MM.1S (cell line): ENCODE data around the gene ATP10B.

Experiments
- DNase-seq: peaks from one replicate; pipeline ENCODE4 v3.0.0-alpha.2; 2015
- H2AFZ ChIP-seq: fragments of 300-600 bp; sonication (generic); 2 replicates; pipeline ENCODE4 v1.6.0; 2016; ENCODE audit warnings: antibody characterized with exemption, low read length
- H3F3A ChIP-seq: fragments of 300-600 bp; sonication (generic); 2 replicates; pipeline ENCODE4 v1.6.1; 2016; ENCODE audit warnings: mild to moderate bottlenecking, antibody characterized with exemption, low read length, moderate library complexity, mixed read lengths; ENCODE audit not compliant: insufficient read depth
- H3K27ac ChIP-seq: fragments of 300-600 bp; sonication (generic); 2 replicates; pipeline ENCODE4 v1.5.1; 2016; ENCODE audit warnings: mild to moderate bottlenecking, low read length
- H3K27me3 ChIP-seq: fragments of 300-600 bp; sonication (generic); replicated peaks from 2 replicates; pipeline ENCODE4 v1.6.0; 2016; ENCODE audit warnings: low read length; ENCODE audit not compliant: insufficient read depth
- H3K36me3 ChIP-seq: fragments of 300-600 bp; sonication (generic); replicated peaks from 2 replicates; pipeline ENCODE4 v1.6.1; 2016; ENCODE audit warnings: mild to moderate bottlenecking, low read length, mixed read lengths; ENCODE audit not compliant: insufficient read depth
- H3K4me1 ChIP-seq: fragments of 300-600 bp; sonication (generic); 2 replicates; pipeline ENCODE4 v1.6.1; 2016; ENCODE audit warnings: low read length, mixed read lengths
- H3K4me2 ChIP-seq: fragments of 300-600 bp; sonication (generic); 2 replicates; pipeline ENCODE4 v1.6.0; 2016; ENCODE audit warnings: low read depth, low read length
- H3K4me3 ChIP-seq: fragments of 300-600 bp; sonication (generic); 2 replicates; pipeline ENCODE4 v1.5.1; 2016; ENCODE audit warnings: low read length, mixed read lengths
- H3K79me2 ChIP-seq: fragments of 300-600 bp; sonication (generic); 2 replicates; pipeline ENCODE4 v1.6.1; 2016; ENCODE audit warnings: mixed run types, low read length, mixed read lengths
- H3K9ac ChIP-seq: fragments of 300-600 bp; sonication (generic); 2 replicates; pipeline ENCODE4 v1.6.1; 2016; ENCODE audit warnings: low read length, mixed read lengths
- H3K9me2 ChIP-seq: fragments of 300-600 bp; sonication (generic); replicated peaks from 2 replicates; pipeline ENCODE4 v1.6.1; 2016; ENCODE audit warnings: mild to moderate bottlenecking, low read length, mixed read lengths; ENCODE audit not compliant: insufficient read depth
- H3K9me3 ChIP-seq: fragments of 300-600 bp; sonication (generic); replicated peaks from 2 replicates; pipeline ENCODE4 v1.6.1; 2016; ENCODE audit warnings: mild to moderate bottlenecking, low read length, mixed read lengths; ENCODE audit not compliant: insufficient read depth
- H4K20me1 ChIP-seq: fragments of 300-600 bp; sonication (generic); 2 replicates; pipeline ENCODE4 v1.6.1; 2016; ENCODE audit warnings: mild to moderate bottlenecking, low read length, moderate library complexity, mixed read lengths; ENCODE audit not compliant: insufficient read depth
- CTCF ChIP-seq: fragments of 300-600 bp; sonication (generic); IDR thresholded peaks from 2 replicates; pipeline ENCODE4 v1.5.1; 2016; ENCODE audit warnings: antibody characterized with exemption, low read length, mixed read lengths
- EZH2 ChIP-seq: fragments of 300-600 bp; sonication (generic); optimal IDR thresholded peaks from 2 replicates; pipeline ENCODE3; 2017; ENCODE audit warnings: low read depth, mild to moderate bottlenecking, antibody characterized with exemption, low read length, mixed read lengths
- EZH2phosphoT487 ChIP-seq: fragments of 300-600 bp; sonication (generic); IDR thresholded peaks from 2 replicates; pipeline ENCODE4 v1.6.1; 2018; ENCODE audit warnings: antibody characterized with exemption, low read length

The ATP10B gene

GRCh38 chr5:160550075-160550474 is 301.9 kb downstream of the ATP10B start:
- no peak for TF ChIP-seq EZH2
- TF ChIP-seq CTCF = no peak
- TF ChIP-seq EZH2phosphoT487 = no peak
- no peak overlapping the region for H3K27ac ChIP-seq
- peak; percentile 24 for DNase-seq
- H3K9me3 ChIP-seq = no peaks in the 10 kb centered on the region
- no peak overlapping the region for H3K4me3 ChIP-seq
- 0 out of 2 replicates have a peak overlapping the region, but pooled peaks have one; percentile 8 for H3K4me2 ChIP-seq
- no peak overlapping the region for H2AFZ ChIP-seq
- H4K20me1 ChIP-seq = no peaks in the 10 kb centered on the region
- no peaks in the 10 kb centered on the region for H3K79me2 ChIP-seq
- no peak overlapping the region for H3K9ac ChIP-seq
- H3F3A ChIP-seq = no peaks in the 10 kb centered on the region
- H3K36me3 ChIP-seq = no peaks in the 10 kb centered on the region
- no peaks in the 10 kb centered on the region for H3K27me3 ChIP-seq
- peaks cover 4% of the 10 kb centered on the region; the same call in 1 of the 2 replicates for H3K4me1 ChIP-seq
- no peaks in the 10 kb centered on the region for H3K9me2 ChIP-seq

- no peaks in the 10 kb centered on the region for H3K27me3 ChIP-seq
- H3K4me2 ChIP-seq = no peak overlapping the region
- H2AFZ ChIP-seq = no peak overlapping the region
- H3F3A ChIP-seq = no peaks in the 10 kb centered on the region
- no peaks in the 10 kb centered on the region for H3K79me2 ChIP-seq
- H4K20me1 ChIP-seq = no peaks in the 10 kb centered on the region
- no peak for TF ChIP-seq EZH2
- no peak for TF ChIP-seq CTCF
- no peak for TF ChIP-seq EZH2phosphoT487
- no peak overlapping the region for H3K9ac ChIP-seq
- no peaks in the 10 kb centered on the region for H3K9me3 ChIP-seq
- H3K36me3 ChIP-seq = no peaks in the 10 kb centered on the region
- no peak overlapping the region for H3K4me3 ChIP-seq
- no peak overlapping the region for H3K27ac ChIP-seq
- DNase-seq = no peak
- H3K4me1 ChIP-seq = peaks cover 4% of the 10 kb centered on the region; the same call in 1 of the 2 replicates
- H3K9me2 ChIP-seq = no peaks in the 10 kb centered on the region
These were observed 302.9 kb downstream of the ATP10B start for GRCh38 chr5:160548949-160549645.

GRCh38 chr5:160547872-160548271 is 304.1 kb downstream of the ATP10B start:
- H3K4me1 ChIP-seq = peaks cover 4% of the 10 kb centered on the region; the same call in 1 of the 2 replicates
- H3K4me3 ChIP-seq = no peak overlapping the region
- H2AFZ ChIP-seq = no peak overlapping the region
- H3K9ac ChIP-seq = no peak overlapping the region
- no peaks in the 10 kb centered on the region for H3K9me3 ChIP-seq
- no peak overlapping the region for H3K4me2 ChIP-seq
- no peaks in the 10 kb centered on the region for H3K9me2 ChIP-seq
- DNase-seq = no peak
- no peaks in the 10 kb centered on the region for H3K36me3 ChIP-seq
- no peaks in the 10 kb centered on the region for H3K79me2 ChIP-seq
- TF ChIP-seq CTCF = no peak
- no peak for TF ChIP-seq EZH2
- no peak for TF ChIP-seq EZH2phosphoT487
- H4K20me1 ChIP-seq = no peaks in the 10 kb centered on the region
- no peak overlapping the region for H3K27ac ChIP-seq
- no peaks in the 10 kb centered on the region for H3K27me3 ChIP-seq
- H3F3A ChIP-seq = no peaks in the 10 kb centered on the region
